GM12864 (cell line): ENCODE results near the gene PALLD.

Experiments
- DNase-seq: peaks from one replicate; pipeline ENCODE4 v3.0.0-alpha.2; 2011; ENCODE audit warnings: low read depth
- H3K4me3 ChIP-seq: 2 replicates; pipeline ENCODE4 v1.5.1; 2011; ENCODE audit warnings: mild to moderate bottlenecking, low read depth, low read length, control low read depth
- TF ChIP-seq, protein P1 (sequence below): IDR thresholded peaks from 2 replicates; pipeline ENCODE4 v1.5.1; 2011; ENCODE audit warnings: low read depth, mild to moderate bottlenecking, moderate library complexity, low read length, control low read depth, inconsistent platforms; ENCODE audit errors: missing control alignments

The PALLD gene

GRCh38 chr4:168586926-168587325, 90.1 kb downstream of the PALLD start:
- no peak overlapping the region for H3K4me3 ChIP-seq
- TF ChIP-seq, protein P1, sequence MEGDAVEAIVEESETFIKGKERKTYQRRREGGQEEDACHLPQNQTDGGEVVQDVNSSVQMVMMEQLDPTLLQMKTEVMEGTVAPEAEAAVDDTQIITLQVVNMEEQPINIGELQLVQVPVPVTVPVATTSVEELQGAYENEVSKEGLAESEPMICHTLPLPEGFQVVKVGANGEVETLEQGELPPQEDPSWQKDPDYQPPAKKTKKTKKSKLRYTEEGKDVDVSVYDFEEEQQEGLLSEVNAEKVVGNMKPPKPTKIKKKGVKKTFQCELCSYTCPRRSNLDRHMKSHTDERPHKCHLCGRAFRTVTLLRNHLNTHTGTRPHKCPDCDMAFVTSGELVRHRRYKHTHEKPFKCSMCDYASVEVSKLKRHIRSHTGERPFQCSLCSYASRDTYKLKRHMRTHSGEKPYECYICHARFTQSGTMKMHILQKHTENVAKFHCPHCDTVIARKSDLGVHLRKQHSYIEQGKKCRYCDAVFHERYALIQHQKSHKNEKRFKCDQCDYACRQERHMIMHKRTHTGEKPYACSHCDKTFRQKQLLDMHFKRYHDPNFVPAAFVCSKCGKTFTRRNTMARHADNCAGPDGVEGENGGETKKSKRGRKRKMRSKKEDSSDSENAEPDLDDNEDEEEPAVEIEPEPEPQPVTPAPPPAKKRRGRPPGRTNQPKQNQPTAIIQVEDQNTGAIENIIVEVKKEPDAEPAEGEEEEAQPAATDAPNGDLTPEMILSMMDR: no peak
- DNase-seq: no peak

DNA sequence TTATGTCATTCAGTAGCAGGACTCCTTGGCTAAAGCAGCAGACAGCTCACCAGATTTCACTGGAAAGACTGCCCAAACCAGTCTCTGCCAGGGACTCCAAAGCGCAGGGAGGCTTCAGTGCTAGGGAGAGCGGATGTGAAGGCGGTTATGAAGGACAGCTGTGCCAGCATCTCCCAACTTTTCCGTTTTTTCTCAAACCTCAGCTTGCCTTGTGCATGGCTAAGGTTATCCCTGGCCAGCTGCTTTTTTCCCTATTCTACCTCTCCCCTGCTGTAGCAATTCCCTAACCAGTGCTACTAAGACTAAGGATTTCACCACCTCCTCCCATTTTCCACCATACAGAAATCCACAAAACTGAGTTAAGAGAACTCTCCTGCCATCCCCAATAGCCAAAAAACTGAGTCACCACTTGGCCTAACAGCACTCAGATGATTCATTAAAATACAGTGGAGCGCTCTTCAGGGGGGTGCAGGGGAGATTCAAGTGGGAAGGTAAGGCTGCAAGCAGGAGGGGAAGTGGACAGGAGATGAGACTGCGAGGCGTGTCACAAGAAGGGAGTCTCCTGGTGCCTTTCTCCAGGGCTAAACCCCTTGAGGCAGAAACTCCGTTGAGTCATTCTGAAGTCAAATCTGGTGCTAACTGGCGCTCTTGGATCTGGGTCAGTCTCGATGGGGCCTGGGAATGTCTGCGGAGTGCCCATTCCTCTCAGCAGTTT, 90.7 kb downstream of the PALLD start:
- H3K4me3 ChIP-seq: no peak overlapping the region
- DNase-seq: no peak
- TF ChIP-seq, protein P1: no peak

- H3K4me3 ChIP-seq: no peak overlapping the region
- DNase-seq: no peak
- TF ChIP-seq, protein P1: no peak
Measured at GRCh38 chr4:168588916-168589531, 92.2 kb downstream of the PALLD start.

DNA sequence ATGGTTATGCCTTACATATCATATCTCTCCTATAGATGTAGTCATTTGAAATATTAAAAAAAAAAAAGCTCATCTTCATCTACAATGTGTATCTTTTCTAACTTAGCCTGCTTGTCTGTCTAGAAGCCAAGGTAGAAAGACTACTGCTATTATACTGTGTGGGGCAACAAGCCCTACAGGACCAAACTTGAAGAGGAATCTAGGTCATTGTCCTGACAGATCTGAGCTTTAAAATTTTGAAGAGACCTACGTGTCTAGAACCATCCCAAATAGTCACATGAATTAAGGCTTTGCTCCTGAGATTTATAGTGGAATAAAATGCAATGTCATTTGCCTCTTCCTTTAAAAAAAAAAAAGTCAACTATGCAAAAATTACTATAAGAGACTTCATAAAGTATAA, 95.8 kb downstream of the PALLD start:
- no peak overlapping the region for H3K4me3 ChIP-seq
- DNase-seq: no peak
- TF ChIP-seq, protein P1: no peak

- no peak overlapping the region for H3K4me3 ChIP-seq
- no peak for DNase-seq
- TF ChIP-seq, protein P1: no peak
Measured at GRCh38 chr4:168593399-168593798, 96.5 kb downstream of the PALLD start.

DNA sequence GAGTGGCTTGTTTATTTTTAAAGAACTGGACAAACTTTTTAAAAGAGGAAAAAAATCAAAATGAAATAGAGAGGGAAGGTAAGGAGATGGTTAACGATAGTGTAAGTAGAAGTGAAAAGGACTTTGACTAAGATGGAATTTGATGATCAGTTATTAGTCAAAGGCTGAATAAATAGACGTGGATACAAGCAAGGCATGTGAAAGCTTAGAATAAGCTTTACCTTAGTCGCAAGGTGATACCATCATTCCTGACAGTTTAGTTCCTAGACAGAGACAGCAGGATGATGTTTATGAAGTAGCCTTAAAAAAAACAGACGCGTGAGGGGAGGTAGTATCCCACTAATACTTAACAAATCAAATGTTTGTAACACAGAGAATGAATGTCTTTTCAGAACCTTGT, 97.3 kb downstream of the PALLD start:
- TF ChIP-seq, protein P1: no peak
- H3K4me3 ChIP-seq: no peak overlapping the region
- no peak for DNase-seq

- DNase-seq: no peak
- no peak overlapping the region for H3K4me3 ChIP-seq
- TF ChIP-seq, protein P1: no peak
Measured at GRCh38 chr4:168598191-168598590, 101.3 kb downstream of the PALLD start.
